D721Med (cell line): ENCODE results near the gene CYP21A2.
"Not testable (repeated sequence)": the region's sequence is repeated elsewhere in the genome, so short reads cannot be mapped to it uniquely, and the experiment has no call there.

ENCODE experiments used
- DNase-seq: peaks from one replicate; pipeline ENCODE4 v3.0.0; 2011; ENCODE audit warnings: low spot score; ENCODE audit not compliant: insufficient read length
- FAIRE-seq: peaks from 2 replicates; lab custom pipeline; 2011; peaks lifted over from hg19 to GRCh38; lab: Jason Lieb, UNC

The CYP21A2 gene

GRCh38 chr6:32022100-32022499, 16.1 kb upstream of the CYP21A2 start:
- FAIRE-seq, DNase-seq: not testable (repeated sequence)

GRCh38 chr6:32028631-32029030, 9.6 kb upstream of the CYP21A2 start:
- not testable (repeated sequence) for DNase-seq, FAIRE-seq

DNA sequence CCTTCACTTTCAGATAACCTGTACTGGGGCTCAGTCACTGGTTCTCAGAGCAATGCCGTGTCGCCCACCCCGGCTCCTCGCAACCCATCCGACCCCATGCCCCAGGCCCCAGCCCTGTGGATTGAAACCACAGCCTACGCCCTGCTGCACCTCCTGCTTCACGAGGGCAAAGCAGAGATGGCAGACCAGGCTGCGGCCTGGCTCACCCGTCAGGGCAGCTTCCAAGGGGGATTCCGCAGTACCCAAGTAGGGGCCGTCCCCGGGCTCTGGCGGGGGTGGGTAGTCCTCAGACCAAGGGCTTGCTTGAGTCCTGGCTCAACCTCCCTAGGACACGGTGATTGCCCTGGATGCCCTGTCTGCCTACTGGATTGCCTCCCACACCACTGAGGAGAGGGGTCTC, 8.7 kb upstream of the CYP21A2 start:
- not testable (repeated sequence) for FAIRE-seq, DNase-seq

GRCh38 chr6:32035283-32036013, 2.8 kb upstream of the CYP21A2 start:
- not testable (repeated sequence) for FAIRE-seq, DNase-seq

- FAIRE-seq, DNase-seq: not testable (repeated sequence)
These were observed 1.1 kb upstream of the CYP21A2 start for GRCh38 chr6:32037136-32037535.

GRCh38 chr6:32038878-32039277, 663 bp downstream of the CYP21A2 start:
- not testable (repeated sequence) for FAIRE-seq, DNase-seq

- not testable (repeated sequence) for DNase-seq, FAIRE-seq
These were observed 1.4 kb downstream of the CYP21A2 start for GRCh38 chr6:32039321-32040274.

DNA sequence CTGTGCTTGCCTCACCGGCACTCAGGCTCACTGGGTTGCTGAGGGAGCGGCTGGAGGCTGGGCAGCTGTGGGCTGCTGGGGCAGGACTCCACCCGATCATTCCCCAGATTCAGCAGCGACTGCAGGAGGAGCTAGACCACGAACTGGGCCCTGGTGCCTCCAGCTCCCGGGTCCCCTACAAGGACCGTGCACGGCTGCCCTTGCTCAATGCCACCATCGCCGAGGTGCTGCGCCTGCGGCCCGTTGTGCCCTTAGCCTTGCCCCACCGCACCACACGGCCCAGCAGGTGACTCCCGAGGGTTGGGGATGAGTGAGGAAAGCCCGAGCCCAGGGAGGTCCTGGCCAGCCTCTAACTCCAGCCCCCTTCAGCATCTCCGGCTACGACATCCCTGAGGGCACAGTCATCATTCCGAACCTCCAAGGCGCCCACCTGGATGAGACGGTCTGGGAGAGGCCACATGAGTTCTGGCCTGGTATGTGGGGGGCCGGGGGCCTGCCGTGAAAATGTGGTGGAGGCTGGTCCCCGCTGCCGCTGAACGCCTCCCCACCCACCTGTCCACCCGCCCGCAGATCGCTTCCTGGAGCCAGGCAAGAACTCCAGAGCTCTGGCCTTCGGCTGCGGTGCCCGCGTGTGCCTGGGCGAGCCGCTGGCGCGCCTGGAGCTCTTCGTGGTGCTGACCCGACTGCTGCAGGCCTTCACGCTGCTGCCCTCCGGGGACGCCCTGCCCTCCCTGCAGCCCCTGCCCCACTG, 2.3 kb downstream of the CYP21A2 start:
- not testable (repeated sequence) for FAIRE-seq, DNase-seq

GRCh38 chr6:32041050-32041321, 2.8 kb downstream of the CYP21A2 start:
- not testable (repeated sequence) for FAIRE-seq, DNase-seq

- not testable (repeated sequence) for DNase-seq, FAIRE-seq
These were observed 3.2 kb downstream of the CYP21A2 start for GRCh38 chr6:32041385-32041784.

DNA sequence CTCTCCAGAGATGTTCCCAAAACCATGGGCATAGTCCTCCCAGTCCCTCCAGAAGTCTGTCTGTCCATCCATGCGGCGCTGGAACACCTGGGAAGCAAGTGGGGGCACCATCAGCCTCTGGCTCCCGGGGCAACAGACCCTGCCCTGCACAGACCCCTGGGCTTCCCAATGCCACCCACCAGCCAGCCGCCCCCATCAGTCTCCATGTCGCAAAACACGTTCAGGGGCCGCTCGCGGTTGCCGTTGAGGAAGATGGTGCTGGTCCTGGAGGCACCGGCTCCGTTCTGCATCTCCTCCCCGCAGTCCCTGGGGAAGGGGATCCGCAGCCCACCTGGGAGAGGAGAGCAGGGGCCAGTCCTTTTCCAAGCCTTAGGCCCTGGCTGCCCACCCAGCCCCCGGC, 4.1 kb downstream of the CYP21A2 start:
- not testable (repeated sequence) for DNase-seq, FAIRE-seq

- not testable (repeated sequence) for DNase-seq, FAIRE-seq
These were observed 5.6 kb downstream of the CYP21A2 start for GRCh38 chr6:32043589-32044380.

DNA sequence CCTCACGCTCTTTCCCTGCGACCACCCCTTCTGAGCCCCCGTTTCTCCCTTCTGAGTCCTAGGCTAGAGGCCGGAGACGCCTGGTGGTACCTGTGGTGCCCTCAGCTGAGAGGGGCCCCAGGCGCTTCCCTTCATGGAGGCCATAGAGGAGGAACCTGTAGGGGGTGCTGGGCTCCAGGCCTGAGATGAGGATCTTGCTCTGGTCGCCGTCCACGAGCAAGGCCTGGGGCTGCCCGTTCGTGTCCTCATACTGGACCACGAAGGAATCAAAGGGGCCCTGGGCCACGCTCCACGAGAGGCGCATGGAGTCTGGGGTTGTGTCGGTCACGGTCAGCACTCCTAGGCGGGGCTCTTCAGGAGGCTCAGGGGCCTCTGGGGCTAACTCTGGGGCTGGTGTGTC, 6.7 kb downstream of the CYP21A2 start:
- DNase-seq, FAIRE-seq: not testable (repeated sequence)
